Ecto neural progenitor cell (in vitro differentiated cells): ENCODE measurements around the gene PCDHB3.
"Not testable (repeated sequence)": the region's sequence is repeated elsewhere in the genome, so short reads cannot be mapped to it uniquely, and the experiment has no call there.

Experiments used
- DNase-seq: peaks from one replicate; pipeline ENCODE4 v3.0.0-alpha.2; 2018; ENCODE audit warnings: low spot score

Gene PCDHB3

DNA sequence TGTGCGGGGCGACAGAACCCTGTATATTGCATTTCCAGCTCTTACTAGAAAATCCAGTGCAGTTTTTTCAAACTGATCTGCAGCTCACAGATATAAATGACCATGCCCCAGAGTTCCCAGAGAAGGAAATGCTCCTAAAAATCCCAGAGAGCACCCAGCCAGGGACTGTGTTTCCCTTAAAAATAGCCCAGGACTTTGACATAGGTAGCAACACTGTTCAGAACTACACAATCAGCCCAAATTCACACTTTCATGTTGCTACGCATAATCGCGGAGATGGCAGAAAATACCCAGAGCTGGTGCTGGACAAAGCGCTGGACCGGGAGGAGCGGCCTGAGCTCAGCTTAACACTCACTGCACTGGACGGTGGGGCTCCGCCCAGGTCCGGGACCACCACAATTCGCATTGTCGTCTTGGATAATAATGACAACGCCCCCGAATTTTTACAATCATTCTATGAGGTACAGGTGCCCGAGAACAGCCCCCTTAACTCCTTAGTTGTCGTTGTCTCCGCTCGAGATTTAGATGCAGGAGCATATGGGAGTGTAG, 35.5 kb downstream of the PCDHB3 start:
- DNase-seq = no peak

DNA sequence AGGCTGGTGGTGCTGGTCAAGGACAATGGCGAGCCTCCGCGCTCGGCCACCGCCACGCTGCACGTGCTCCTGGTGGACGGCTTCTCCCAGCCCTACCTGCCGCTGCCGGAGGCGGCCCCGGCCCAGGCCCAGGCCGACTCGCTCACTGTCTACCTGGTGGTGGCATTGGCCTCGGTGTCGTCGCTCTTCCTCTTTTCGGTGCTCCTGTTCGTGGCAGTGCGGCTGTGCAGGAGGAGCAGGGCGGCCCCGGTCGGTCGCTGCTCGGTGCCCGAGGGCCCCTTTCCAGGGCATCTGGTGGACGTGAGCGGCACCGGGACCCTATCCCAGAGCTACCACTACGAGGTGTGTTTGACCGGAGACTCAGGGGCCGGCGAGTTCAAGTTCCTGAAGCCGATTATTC, 37.1 kb downstream of the PCDHB3 start:
- not testable (repeated sequence) for DNase-seq

DNA sequence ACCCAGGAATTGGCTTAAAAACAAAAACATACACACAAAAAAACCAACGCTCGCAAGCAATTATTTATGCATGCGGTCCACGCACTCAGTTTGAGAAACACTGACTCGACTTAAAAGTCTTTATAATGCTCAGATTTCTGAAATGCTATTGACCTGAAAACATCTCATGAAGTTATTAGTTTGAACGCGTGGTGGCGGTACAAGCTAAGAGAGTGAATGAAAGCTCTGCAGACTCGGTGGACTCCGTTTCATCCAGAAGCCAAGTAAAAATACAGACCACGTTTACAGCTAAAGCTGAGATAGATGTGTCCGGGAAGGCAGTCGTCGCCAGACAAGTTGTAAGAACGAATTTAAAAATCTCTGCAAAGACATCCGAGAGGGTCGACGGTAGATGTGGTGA, 49.5 kb downstream of the PCDHB3 start, which contains the start of gene PCDHB6:
TSS of gene PCDHB6 (plus strand) at position 246 of the 400 bp plus-strand sequence. CDS start 201 bp downstream, outside the sequence.
- no peak for DNase-seq

DNA sequence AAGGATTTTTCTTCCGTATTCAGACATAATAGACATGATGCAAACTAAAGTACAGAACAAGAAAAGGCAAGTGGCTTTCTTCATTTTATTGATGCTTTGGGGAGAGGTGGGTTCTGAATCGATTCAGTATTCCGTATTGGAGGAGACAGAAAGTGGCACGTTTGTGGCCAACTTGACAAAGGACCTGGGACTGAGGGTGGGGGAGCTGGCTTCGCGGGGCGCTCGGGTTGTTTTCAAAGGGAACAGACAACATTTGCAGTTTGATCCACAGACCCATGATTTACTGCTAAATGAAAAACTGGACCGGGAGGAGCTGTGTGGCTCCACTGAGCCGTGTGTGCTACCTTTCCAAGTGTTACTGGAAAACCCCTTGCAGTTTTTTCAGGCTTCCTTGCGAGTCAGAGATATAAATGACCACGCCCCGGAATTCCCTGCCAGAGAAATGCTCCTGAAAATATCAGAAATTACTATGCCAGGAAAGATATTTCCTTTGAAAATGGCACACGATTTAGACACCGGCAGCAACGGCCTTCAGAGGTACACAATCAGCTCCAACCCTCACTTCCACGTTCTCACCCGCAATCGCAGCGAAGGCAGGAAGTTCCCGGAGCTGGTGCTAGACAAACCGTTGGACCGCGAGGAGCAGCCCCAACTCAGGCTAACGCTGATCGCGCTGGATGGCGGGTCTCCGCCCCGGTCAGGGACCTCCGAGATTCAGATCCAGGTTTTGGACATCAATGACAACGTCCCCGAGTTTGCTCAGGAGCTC, 50.1 kb downstream of the PCDHB3 start:
- no peak for DNase-seq

DNA sequence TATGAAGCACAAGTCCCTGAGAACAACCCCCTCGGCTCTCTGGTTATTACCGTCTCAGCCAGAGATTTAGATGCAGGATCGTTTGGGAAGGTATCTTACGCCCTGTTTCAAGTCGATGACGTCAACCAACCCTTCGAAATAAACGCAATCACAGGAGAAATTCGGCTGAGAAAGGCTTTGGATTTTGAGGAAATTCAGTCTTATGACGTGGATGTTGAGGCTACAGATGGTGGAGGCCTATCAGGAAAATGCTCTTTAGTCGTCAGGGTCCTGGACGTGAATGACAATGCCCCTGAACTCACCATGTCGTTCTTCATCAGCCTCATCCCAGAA, 50.7 kb downstream of the PCDHB3 start:
- no peak for DNase-seq

DNA sequence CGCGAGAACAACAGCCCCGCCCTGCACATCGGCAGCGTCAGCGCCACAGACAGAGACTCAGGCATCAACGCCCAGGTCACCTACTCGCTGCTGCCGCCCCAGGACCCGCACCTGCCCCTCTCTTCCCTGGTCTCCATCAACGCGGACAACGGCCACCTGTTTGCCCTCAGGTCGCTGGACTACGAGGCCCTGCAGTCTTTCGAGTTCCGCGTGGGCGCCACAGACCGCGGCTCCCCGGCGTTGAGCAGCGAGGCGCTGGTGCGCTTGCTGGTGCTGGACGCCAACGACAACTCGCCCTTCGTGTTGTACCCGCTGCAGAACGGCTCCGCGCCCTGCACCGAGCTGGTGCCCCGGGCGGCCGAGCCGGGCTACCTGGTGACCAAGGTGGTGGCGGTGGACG, 51.4 kb downstream of the PCDHB3 start:
- not testable (repeated sequence) for DNase-seq

DNA sequence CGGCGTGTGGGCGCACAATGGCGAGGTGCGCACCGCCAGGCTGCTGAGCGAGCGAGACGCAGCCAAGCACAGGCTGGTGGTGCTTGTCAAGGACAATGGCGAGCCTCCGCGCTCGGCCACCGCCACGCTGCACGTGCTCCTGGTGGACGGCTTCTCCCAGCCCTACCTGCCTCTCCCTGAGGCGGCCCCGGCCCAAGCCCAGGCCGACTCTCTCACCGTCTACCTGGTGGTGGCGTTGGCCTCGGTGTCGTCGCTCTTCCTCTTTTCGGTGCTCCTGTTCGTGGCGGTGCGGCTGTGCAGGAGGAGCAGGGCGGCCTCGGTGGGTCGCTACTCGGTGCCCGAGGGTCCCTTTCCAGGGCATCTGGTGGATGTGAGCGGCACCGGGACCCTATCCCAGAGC, 51.8 kb downstream of the PCDHB3 start:
- not testable (repeated sequence) for DNase-seq
